ENCODE data around the gene AMBRA1.
"Not testable (repeated sequence)": the region's sequence is repeated elsewhere in the genome, so short reads cannot be mapped to it uniquely, and the experiment has no call there.

The AMBRA1 gene

DNA sequence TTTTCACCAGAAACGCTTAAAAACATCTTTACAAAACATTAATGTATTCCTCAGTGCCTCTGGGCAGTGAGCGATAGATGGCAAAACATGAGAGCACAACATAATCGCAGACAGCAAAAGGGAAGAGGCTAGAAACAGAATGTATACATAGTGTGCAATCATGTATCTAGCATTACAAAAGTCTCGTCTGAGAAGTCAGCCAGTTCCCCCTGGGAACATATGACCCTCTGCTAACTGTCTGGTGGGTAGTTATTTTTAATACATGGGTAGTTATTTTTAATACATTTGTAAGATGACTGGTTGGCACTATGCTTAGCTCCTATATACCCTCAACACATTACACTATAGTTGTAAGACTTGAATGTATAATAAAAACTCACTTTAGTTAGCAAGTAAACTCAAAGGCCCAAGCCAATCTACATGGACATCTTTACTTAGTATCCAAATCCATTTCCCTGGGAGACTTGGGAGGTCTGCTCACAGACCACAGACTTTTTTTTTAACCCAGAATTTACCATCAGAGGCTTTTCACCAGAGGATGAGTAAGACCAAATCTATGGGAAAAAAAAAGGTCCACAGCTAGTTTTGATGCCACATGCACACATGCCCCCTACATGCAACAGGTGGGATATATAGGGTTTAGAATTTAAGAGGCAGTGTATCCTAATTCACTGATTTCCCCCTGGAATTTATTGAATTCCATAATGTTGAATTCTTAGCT lies 71.7 kb downstream of the AMBRA1 start:
- peaks cover 52% of the 10 kb centered on the region for H4K20me1 ChIP-seq (ENCODE audit: insufficient read depth, low read length)
- H3K27ac ChIP-seq (ENCODE audit: low read length): no peak overlapping the region
- ATAC-seq (ENCODE audit: insufficient read depth, low read depth) (no peak), DNase-seq (no peak)
- H3K36me3 ChIP-seq (ENCODE audit: insufficient read depth, low read length): peaks cover 14% of the 10 kb centered on the region
- no peak overlapping the region for H3K4me2 ChIP-seq (ENCODE audit: insufficient read depth, low read length)
- H3K9me3 ChIP-seq (ENCODE audit: insufficient read depth, low read length, severe bottlenecking): no peaks in the 10 kb centered on the region
- H3K4me3 ChIP-seq (ENCODE audit: low read depth in 1 of 2, low read length in 2 of 2): no peak overlapping the region
- H3K4me1 ChIP-seq (ENCODE audit: insufficient read depth, low read length): no peaks in the 10 kb centered on the region
- no peaks in the 10 kb centered on the region for H3K27me3 ChIP-seq (ENCODE audit: insufficient read depth, low read length, poor library complexity)
- H2AFZ ChIP-seq (ENCODE audit: low read depth, low read length): no peak overlapping the region
- no peak overlapping the region for H3K9ac ChIP-seq (ENCODE audit: low read depth, low read length)
- TF ChIP-seq CTCF (IDR thresholded peaks at IDR 0.05; ENCODE audit: borderline replicate concordance, extremely low read depth, low read length, poor library complexity, severe bottlenecking): no peak
- TF ChIP-seq EZH2 (IDR thresholded peaks at IDR 0.05; ENCODE audit: borderline replicate concordance, low read depth, low read length, severe bottlenecking): no peak
- H3K79me2 ChIP-seq (ENCODE audit: insufficient read depth, low read length): peaks cover 93% of the 10 kb centered on the region

DNA sequence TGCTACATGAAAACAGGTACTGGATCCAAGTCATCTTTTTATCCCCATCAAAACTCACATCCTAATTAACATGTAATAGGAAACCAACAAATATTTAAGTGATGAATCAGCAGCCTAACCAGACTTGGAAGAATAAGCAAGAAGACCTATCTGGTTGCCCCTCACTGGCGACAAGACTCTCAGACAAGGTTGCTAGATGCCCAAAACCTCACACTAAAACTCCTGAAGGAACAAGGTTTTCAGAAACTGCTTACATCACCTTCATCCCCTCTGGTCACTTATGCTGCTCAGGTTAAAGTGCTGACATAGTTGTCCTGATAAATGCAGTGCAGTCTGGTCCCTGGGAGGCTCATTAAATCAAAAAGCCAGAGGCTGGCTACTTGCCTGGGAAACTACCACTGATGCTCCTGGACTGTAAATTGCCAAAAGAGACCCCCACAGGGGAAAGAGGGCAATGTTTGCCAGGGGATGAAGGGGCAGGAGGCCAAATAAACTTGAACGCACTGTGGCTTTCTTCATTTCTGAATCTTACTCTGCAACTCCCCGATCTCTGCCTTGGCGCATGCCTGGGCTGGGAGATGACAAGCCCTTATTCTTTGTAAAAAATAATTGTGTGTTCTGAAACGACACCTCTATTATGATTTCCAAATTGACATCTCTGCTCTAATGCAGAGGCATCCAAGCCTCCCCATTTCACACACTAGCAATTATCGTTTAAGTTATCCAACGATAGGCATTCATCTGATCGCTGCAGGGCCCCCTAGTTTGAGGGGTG lies 72.7 kb downstream of the AMBRA1 start:
- Histone ChIP-seq H3K9ac (ENCODE audit: low read depth, low read length) (no peak overlapping the region), H3K4me2 (ENCODE audit: insufficient read depth, low read length) (no peak overlapping the region), H3K9me3 (ENCODE audit: insufficient read depth, low read length, severe bottlenecking) (no peaks in the 10 kb centered on the region), H3K27ac (ENCODE audit: low read length) (no peak overlapping the region), H3K36me3 (ENCODE audit: insufficient read depth, low read length) (peaks cover 9% of the 10 kb centered on the region; the same call in 1 of the 2 replicates), H3K4me1 (ENCODE audit: insufficient read depth, low read length) (no peaks in the 10 kb centered on the region), H3K27me3 (ENCODE audit: insufficient read depth, low read length, poor library complexity) (no peaks in the 10 kb centered on the region), H3K79me2 (ENCODE audit: insufficient read depth, low read length) (peaks cover 89% of the 10 kb centered on the region), H4K20me1 (ENCODE audit: insufficient read depth, low read length) (peaks cover 46% of the 10 kb centered on the region), H2AFZ (ENCODE audit: low read depth, low read length) (no peak overlapping the region), H3K4me3 (ENCODE audit: low read depth in 1 of 2, low read length in 2 of 2) (no peak overlapping the region)
- ATAC-seq (ENCODE audit: insufficient read depth, low read depth) (no peak), DNase-seq (no peak)
- TF ChIP-seq EZH2 (IDR thresholded peaks at IDR 0.05; ENCODE audit: borderline replicate concordance, low read depth, low read length, severe bottlenecking) (no peak), CTCF (IDR thresholded peaks at IDR 0.05; ENCODE audit: borderline replicate concordance, extremely low read depth, low read length, poor library complexity, severe bottlenecking) (no peak)

DNA sequence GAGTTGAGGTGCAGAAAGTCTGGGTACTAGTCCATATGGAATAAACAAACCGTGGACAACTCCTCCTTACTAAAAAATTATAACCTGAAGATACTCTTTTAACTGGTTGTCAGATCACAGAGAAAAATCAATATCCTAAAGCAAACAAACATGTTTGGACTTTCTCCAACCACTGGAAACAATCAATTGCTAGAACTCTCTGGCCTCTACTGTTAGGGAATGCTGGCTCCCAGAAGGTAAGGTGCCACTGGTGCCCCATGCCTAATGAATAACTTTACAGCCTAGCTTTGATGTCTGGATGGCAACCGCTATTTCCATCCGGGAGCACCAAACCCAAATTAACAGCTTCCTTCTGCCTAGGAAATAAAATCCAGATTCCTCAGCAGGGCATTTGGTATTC lies 74.5 kb downstream of the AMBRA1 start:
- H3K9me3 ChIP-seq (ENCODE audit: insufficient read depth, low read length, severe bottlenecking): no peaks in the 10 kb centered on the region
- H3K27me3 ChIP-seq (ENCODE audit: insufficient read depth, low read length, poor library complexity): no peaks in the 10 kb centered on the region
- H3K27ac ChIP-seq (ENCODE audit: low read length): no peak overlapping the region
- no peak overlapping the region for H3K4me3 ChIP-seq (ENCODE audit: low read depth in 1 of 2, low read length in 2 of 2)
- peaks cover 88% of the 10 kb centered on the region for H3K79me2 ChIP-seq (ENCODE audit: insufficient read depth, low read length)
- no peak overlapping the region for H3K9ac ChIP-seq (ENCODE audit: low read depth, low read length)
- H3K4me2 ChIP-seq (ENCODE audit: insufficient read depth, low read length): no peak overlapping the region
- ATAC-seq (ENCODE audit: insufficient read depth, low read depth) (no peak), DNase-seq (no peak)
- H2AFZ ChIP-seq (ENCODE audit: low read depth, low read length): no peak overlapping the region
- TF ChIP-seq EZH2 (IDR thresholded peaks at IDR 0.05; ENCODE audit: borderline replicate concordance, low read depth, low read length, severe bottlenecking) (no peak), CTCF (IDR thresholded peaks at IDR 0.05; ENCODE audit: borderline replicate concordance, extremely low read depth, low read length, poor library complexity, severe bottlenecking) (no peak)
- peaks cover 15% of the 10 kb centered on the region for H3K36me3 ChIP-seq (ENCODE audit: insufficient read depth, low read length)
- H4K20me1 ChIP-seq (ENCODE audit: insufficient read depth, low read length): peaks cover 42% of the 10 kb centered on the region
- H3K4me1 ChIP-seq (ENCODE audit: insufficient read depth, low read length): no peaks in the 10 kb centered on the region

- not testable (repeated sequence) for H2AFZ ChIP-seq (ENCODE audit: low read depth, low read length); H3K4me2 ChIP-seq (ENCODE audit: insufficient read depth, low read length); H3K27ac ChIP-seq (ENCODE audit: low read length); H3K9me3 ChIP-seq (ENCODE audit: insufficient read depth, low read length, severe bottlenecking); DNase-seq; ATAC-seq (ENCODE audit: insufficient read depth, low read depth); H3K4me1 ChIP-seq (ENCODE audit: insufficient read depth, low read length); H3K9ac ChIP-seq (ENCODE audit: low read depth, low read length); H3K4me3 ChIP-seq (ENCODE audit: low read depth in 1 of 2, low read length in 2 of 2); H3K27me3 ChIP-seq (ENCODE audit: insufficient read depth, low read length, poor library complexity)
- Histone ChIP-seq H4K20me1 (ENCODE audit: insufficient read depth, low read length) (peaks cover 42% of the 10 kb centered on the region), H3K79me2 (ENCODE audit: insufficient read depth, low read length) (peaks cover 88% of the 10 kb centered on the region), H3K36me3 (ENCODE audit: insufficient read depth, low read length) (peaks cover 15% of the 10 kb centered on the region)
Observed at GRCh38 chr11:46518928-46519327, 74.9 kb downstream of the AMBRA1 start.
